HCT116 (cell line): ENCODE data around the gene BBX. TPM values are rescaled to one million over a fixed set of nuclear protein-coding genes. Genes with fewer than 3 reads are reported as not detected.

Experiments
- ATAC-seq: fragments of 200-7000 bp; cut with Tn5 transposase; 2 replicates; pipeline ENCODE4 v1.9.1; 2020; ENCODE audit warnings: mild to moderate bottlenecking, moderate library complexity
- BruUV-seq: library from RNA; stranded (reverse); fragments of 400-500 nt; replicated peaks from 2 replicates; lab custom pipeline; 2021; lab: Mats Ljungman, UMichigan
- CTCF ChIA-PET: fragments of 300-600 bp; sonication (Branson Sonifier 250); formaldehyde crosslinking; loops from one replicate; lab custom pipeline; 2021; ENCODE audit warnings: antibody characterized with exemption; lab: Charles Lee
- POLR2A ChIA-PET: fragments of 300-600, 350-600 bp; sonication (Branson Sonifier 250); formaldehyde crosslinking; loops from one replicate; lab custom pipeline; 2021; ENCODE audit warnings: antibody characterized with exemption; lab: Charles Lee
- RAD21 ChIA-PET, 2 experiments: fragments of 300-600 bp; sonication (Branson Sonifier 250); formaldehyde crosslinking; loops; one replicate each; lab custom pipeline; 2023; ENCODE audit warnings: low total read pairs in 2 of 2; ENCODE audit not compliant: uncharacterized antibody in 2 of 2, unreplicated experiment in 2 of 2, low non-redundant PET in 1 of 2; lab: Charles Lee
- DNase-seq: peaks from one replicate; pipeline ENCODE4 v3.0.0-alpha.2; 2010; ENCODE audit warnings: low read depth, low spot score
- H2AFZ ChIP-seq: fragments of 200-600 bp; shearing (Covaris generic), sonication (generic); 2 replicates; pipeline ENCODE4 v1.6.1; 2017; ENCODE audit warnings: low read depth, mixed run types, mixed read lengths, antibody characterized with exemption, low read length; ENCODE audit not compliant: poor library complexity, severe bottlenecking
- H3K27ac ChIP-seq: 2 replicates; pipeline ENCODE4 v1.5.1; 2012; ENCODE audit warnings: low read depth, low read length
- H3K27me3 ChIP-seq: fragments of 200-600 bp; sonication (generic); 2 replicates; pipeline ENCODE4 v1.6.1; 2016; ENCODE audit warnings: mixed run types, low read length, mixed read lengths; ENCODE audit not compliant: insufficient read depth
- H3K36me3 ChIP-seq, 2 experiments: fragments of 200-500 bp in 1 of 2; fragments of 200-600 bp in 1 of 2; sonication (Bioruptor generic) in 1 of 2; sonication (generic) in 1 of 2; 2 replicates each; pipeline versions ENCODE4 v1.5.1 to v1.6.1; 2014 to 2016; ENCODE audit warnings: low read length in 2 of 2, inconsistent platforms in 1 of 2, mixed read lengths in 1 of 2, mixed run types in 1 of 2; ENCODE audit not compliant: insufficient read depth in 2 of 2, control insufficient read depth in 1 of 2
- H3K4me1 ChIP-seq, 2 experiments: fragments of 200-600 bp in 1 of 2; sonication (generic) in 1 of 2; 2 replicates each; pipeline versions ENCODE4 v1.5.1 to v1.6.1; 2012 to 2017; ENCODE audit warnings: low read length in 2 of 2, inconsistent platforms in 1 of 2, mild to moderate bottlenecking in 1 of 2, mixed read lengths in 1 of 2, mixed run types in 1 of 2, moderate library complexity in 1 of 2; ENCODE audit not compliant: insufficient read depth in 2 of 2, control insufficient read depth in 1 of 2
- H3K4me2 ChIP-seq: fragments of 200-600 bp; sonication (generic); 2 replicates; pipeline ENCODE4 v1.6.1; 2017; ENCODE audit warnings: mixed run types, low read length, mixed read lengths
- H3K4me3 ChIP-seq, 2 experiments: fragments of 200-600 bp in 1 of 2; sonication (generic) in 1 of 2; replicated peaks in 1 of 2; 2 replicates each; pipeline ENCODE4 v1.5.1; 2011 to 2016; ENCODE audit warnings: low read length in 2 of 2, control low read depth in 1 of 2, low read depth in 1 of 2, mild to moderate bottlenecking in 1 of 2, mixed read lengths in 1 of 2, mixed run types in 1 of 2
- H3K79me2 ChIP-seq: fragments of 200-600 bp; sonication (generic); 2 replicates; pipeline ENCODE4 v1.6.1; 2017; ENCODE audit warnings: mild to moderate bottlenecking, mixed run types, low read length, moderate library complexity, mixed read lengths; ENCODE audit not compliant: insufficient read depth
- H3K9ac ChIP-seq: fragments of 200-600 bp; sonication (generic); 2 replicates; pipeline ENCODE4 v1.6.1; 2016; ENCODE audit warnings: low read length, mixed read lengths
- H3K9me2 ChIP-seq: fragments of 200-600 bp; sonication (generic), shearing (Covaris generic); 2 replicates; pipeline ENCODE4 v1.6.1; 2017; ENCODE audit warnings: mixed run types, mild to moderate bottlenecking, moderate library complexity; ENCODE audit not compliant: insufficient read depth
- H3K9me3 ChIP-seq, 2 experiments: fragments of 200-500 bp in 1 of 2; fragments of 200-600 bp in 1 of 2; sonication (Bioruptor generic) in 1 of 2; sonication (generic) in 1 of 2; 2 replicates each; pipeline ENCODE4 v1.6.1; 2014 to 2017; ENCODE audit warnings: low read length in 2 of 2, mixed read lengths in 2 of 2, inconsistent platforms in 1 of 2, low read depth in 1 of 2, mild to moderate bottlenecking in 1 of 2, mixed run types in 1 of 2, moderate library complexity in 1 of 2; ENCODE audit not compliant: control insufficient read depth in 1 of 2, insufficient read depth in 1 of 2
- H4K20me1 ChIP-seq: fragments of 200-600 bp; sonication (generic), shearing (Covaris generic); 2 replicates; pipeline ENCODE4 v1.6.1; 2017; ENCODE audit warnings: mixed run types, mild to moderate bottlenecking, moderate library complexity; ENCODE audit not compliant: insufficient read depth
- CBX3 ChIP-seq: IDR thresholded peaks from 2 replicates; pipeline ENCODE4 v1.6.1; 2012; ENCODE audit warnings: low read depth
- CEBPB ChIP-seq: IDR thresholded peaks from 2 replicates; pipeline ENCODE4 v1.6.1; 2012; ENCODE audit warnings: low read depth
- CTCF ChIP-seq, 3 experiments: fragments of 200-600 bp in 1 of 3; sonication (generic) in 1 of 3; IDR thresholded peaks in 2 of 3; conservative IDR thresholded peaks in 1 of 3; 2 replicates each; pipeline ENCODE4 v1.5.1; 2012 to 2017; ENCODE audit warnings: low read depth in 2 of 3, low read length in 2 of 3, antibody characterized with exemption in 1 of 3, borderline replicate concordance in 1 of 3, control low read depth in 1 of 3, mild to moderate bottlenecking in 1 of 3, mixed read lengths in 1 of 3, mixed run types in 1 of 3, moderate library complexity in 1 of 3; ENCODE audit not compliant: insufficient read depth in 1 of 3
- ELF1 ChIP-seq: IDR thresholded peaks from 2 replicates; pipeline ENCODE4 v1.6.1; 2012; ENCODE audit warnings: low read depth, borderline replicate concordance
- EZH2 ChIP-seq: fragments of 200-600 bp; sonication (generic); IDR thresholded peaks from 2 replicates; pipeline ENCODE4 v1.6.1; 2017; ENCODE audit warnings: antibody characterized with exemption, mixed run types
- JUND ChIP-seq: IDR thresholded peaks from 2 replicates; pipeline ENCODE4 v1.6.1; 2012
- POLR2A ChIP-seq: IDR thresholded peaks from 2 replicates; pipeline ENCODE4 v1.7.0; 2011; ENCODE audit warnings: borderline replicate concordance; ENCODE audit not compliant: insufficient read depth, insufficient read length; ENCODE audit errors: extremely low read depth
- RAD21 ChIP-seq: IDR thresholded peaks from 2 replicates; pipeline ENCODE4 v1.6.1; 2012; ENCODE audit warnings: low read depth, mild to moderate bottlenecking
- SIN3A ChIP-seq: IDR thresholded peaks from 2 replicates; pipeline ENCODE4 v1.6.1; 2012; ENCODE audit warnings: low read depth
- SRF ChIP-seq: IDR thresholded peaks from 2 replicates; pipeline ENCODE4 v1.6.1; 2012; ENCODE audit warnings: low read depth
- TCF7L2 ChIP-seq: IDR thresholded peaks from 2 replicates; pipeline ENCODE4 v1.7.0; 2011; ENCODE audit warnings: borderline replicate concordance, inconsistent platforms; ENCODE audit not compliant: insufficient read depth, insufficient read length; ENCODE audit errors: extremely low read depth
- ZBTB33 ChIP-seq: IDR thresholded peaks from 2 replicates; pipeline ENCODE4 v1.6.1; 2011; ENCODE audit warnings: mild to moderate bottlenecking, low read length, moderate library complexity; ENCODE audit not compliant: insufficient replicate concordance; ENCODE audit errors: extremely low read depth
- intact Hi-C: fragments of 100-400 bp; cut with micrococcal nuclease; formaldehyde crosslinking; loops from 2 replicates; pipeline ENCODE4 v1.10.0; 2022
- total RNA-seq: library from RNA; stranded (reverse); gene quantifications from one replicate; pipeline ENCODE4 v1.2.1, GENCODE V29; 2021; ENCODE audit not compliant: unreplicated experiment
- TF ChIP-seq, protein P1 (sequence below): IDR thresholded peaks from 2 replicates; pipeline ENCODE4 v1.6.1; 2012; ENCODE audit warnings: low read depth
- TF ChIP-seq, protein P2 (sequence below): IDR thresholded peaks from 2 replicates; pipeline ENCODE4 v1.6.1; 2012

The BBX gene
- total RNA-seq, 1 experiment from 2014 or later: 55.6 TPM

- CTCF ChIA-PET: interaction anchor here (1.2 kb wide), 1 partner anchor 10 kb away, joined by 5 read pairs; no protein-coding TSS in a partner anchor
- no peak for DNase-seq
- no TSS peak for BruUV-seq
- Histone ChIP-seq H4K20me1 (no peaks in the 10 kb centered on the region), H3K27ac (no peak overlapping the region), H3K4me2 (no peak overlapping the region), H3K9ac (no peak overlapping the region), H3K79me2 (no peaks in the 10 kb centered on the region), H3K4me3 (no peak overlapping the region), H3K4me1 (no peaks in the 10 kb centered on the region), H3K9me2 (no peaks in the 10 kb centered on the region), H2AFZ (no peak overlapping the region), H3K27me3 (no peaks in the 10 kb centered on the region)
- RAD21 ChIA-PET: no interaction called here
- POLR2A ChIA-PET: no interaction called here
- TF ChIP-seq SRF (no peak), ELF1 (no peak), TCF7L2 (no peak), EZH2 (no peak), CBX3 (no peak), POLR2A (no peak), SIN3A (no peak), RAD21 (no peak), CTCF (IDR thresholded peaks at IDR 0.05 in 2 of 3, conservative IDR thresholded peaks at IDR 0.05 in 1 of 3; ENCODE audit: borderline replicate concordance in 1 of 3, insufficient read depth in 1 of 3, low read depth in 2 of 3, low read length in 2 of 3) (no peak), ZBTB33 (no peak), CEBPB (no peak), JUND (no peak)
- TF ChIP-seq, protein P1, sequence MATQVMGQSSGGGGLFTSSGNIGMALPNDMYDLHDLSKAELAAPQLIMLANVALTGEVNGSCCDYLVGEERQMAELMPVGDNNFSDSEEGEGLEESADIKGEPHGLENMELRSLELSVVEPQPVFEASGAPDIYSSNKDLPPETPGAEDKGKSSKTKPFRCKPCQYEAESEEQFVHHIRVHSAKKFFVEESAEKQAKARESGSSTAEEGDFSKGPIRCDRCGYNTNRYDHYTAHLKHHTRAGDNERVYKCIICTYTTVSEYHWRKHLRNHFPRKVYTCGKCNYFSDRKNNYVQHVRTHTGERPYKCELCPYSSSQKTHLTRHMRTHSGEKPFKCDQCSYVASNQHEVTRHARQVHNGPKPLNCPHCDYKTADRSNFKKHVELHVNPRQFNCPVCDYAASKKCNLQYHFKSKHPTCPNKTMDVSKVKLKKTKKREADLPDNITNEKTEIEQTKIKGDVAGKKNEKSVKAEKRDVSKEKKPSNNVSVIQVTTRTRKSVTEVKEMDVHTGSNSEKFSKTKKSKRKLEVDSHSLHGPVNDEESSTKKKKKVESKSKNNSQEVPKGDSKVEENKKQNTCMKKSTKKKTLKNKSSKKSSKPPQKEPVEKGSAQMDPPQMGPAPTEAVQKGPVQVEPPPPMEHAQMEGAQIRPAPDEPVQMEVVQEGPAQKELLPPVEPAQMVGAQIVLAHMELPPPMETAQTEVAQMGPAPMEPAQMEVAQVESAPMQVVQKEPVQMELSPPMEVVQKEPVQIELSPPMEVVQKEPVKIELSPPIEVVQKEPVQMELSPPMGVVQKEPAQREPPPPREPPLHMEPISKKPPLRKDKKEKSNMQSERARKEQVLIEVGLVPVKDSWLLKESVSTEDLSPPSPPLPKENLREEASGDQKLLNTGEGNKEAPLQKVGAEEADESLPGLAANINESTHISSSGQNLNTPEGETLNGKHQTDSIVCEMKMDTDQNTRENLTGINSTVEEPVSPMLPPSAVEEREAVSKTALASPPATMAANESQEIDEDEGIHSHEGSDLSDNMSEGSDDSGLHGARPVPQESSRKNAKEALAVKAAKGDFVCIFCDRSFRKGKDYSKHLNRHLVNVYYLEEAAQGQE: no peak
- TF ChIP-seq, protein P2, sequence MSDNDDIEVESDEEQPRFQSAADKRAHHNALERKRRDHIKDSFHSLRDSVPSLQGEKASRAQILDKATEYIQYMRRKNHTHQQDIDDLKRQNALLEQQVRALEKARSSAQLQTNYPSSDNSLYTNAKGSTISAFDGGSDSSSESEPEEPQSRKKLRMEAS: no peak
- TF ChIP-seq, all 23 proteins: peak for 0
- intact Hi-C loops: no loop called here
- ATAC-seq: no peak
- no peaks in the 10 kb centered on the region for H3K9me3 ChIP-seq
- H3K36me3 ChIP-seq: no peaks in the 10 kb centered on the region
Measured at GRCh38 chr3:107685383-107685782, 162.6 kb downstream of the BBX start.
